Left ventricle myocardium inferior (tissue), 1 donor: Measurements from ENCODE around the gene NUDT1. TPM values are rescaled to one million over a fixed set of nuclear protein-coding genes. Genes with fewer than 3 reads are reported as not detected.

Experiments used
- DNase-seq: peaks from one replicate; pipeline ENCODE4 v3.0.0-alpha.2; 2020
- H3K27ac ChIP-seq: fragments of 200-600 bp; replicated peaks from 2 replicates; pipeline ENCODE4 v1.8.0; 2021
- H3K27me3 ChIP-seq: fragments of 200-600 bp; 2 replicates; pipeline ENCODE4 v1.8.0; 2021; ENCODE audit warnings: low read depth
- H3K36me3 ChIP-seq: fragments of 200-600 bp; 2 replicates; pipeline ENCODE4 v1.8.0; 2021
- H3K4me1 ChIP-seq: fragments of 200-600 bp; 2 replicates; pipeline ENCODE4 v1.8.0; 2021
- H3K4me3 ChIP-seq: fragments of 200-600 bp; 2 replicates; pipeline ENCODE4 v1.8.0; 2021; ENCODE audit warnings: mild to moderate bottlenecking, moderate library complexity
- H3K9me3 ChIP-seq: fragments of 200-600 bp; replicated peaks from 2 replicates; pipeline ENCODE4 v1.8.0; 2021
- intact Hi-C: fragments of 100-400 bp; cut with micrococcal nuclease; formaldehyde crosslinking; loops from one replicate; pipeline ENCODE4 v1.11.0; 2022
- total RNA-seq: library from RNA; stranded (reverse); fragmentation: NEBNext Ultra II Directional; extraction: Animal tissue kit (Norgen Biotek cat#: 25700); gene quantifications from one replicate; pipeline ENCODE4 v1.2.1, GENCODE V29; 2021
- TF ChIP-seq, protein P1 (sequence below): fragments of 200-600 bp; IDR thresholded peaks from 2 replicates; pipeline ENCODE4 v1.8.0; 2021; ENCODE audit warnings: antibody characterized with exemption, mild to moderate bottlenecking, borderline replicate concordance
- donor health status: DM: no; HTN: yes; CAD: no; lungs with severe emphysema.

The NUDT1 gene
- total RNA-seq, 1 donor from 2014 or later: 12.5 TPM

DNA sequence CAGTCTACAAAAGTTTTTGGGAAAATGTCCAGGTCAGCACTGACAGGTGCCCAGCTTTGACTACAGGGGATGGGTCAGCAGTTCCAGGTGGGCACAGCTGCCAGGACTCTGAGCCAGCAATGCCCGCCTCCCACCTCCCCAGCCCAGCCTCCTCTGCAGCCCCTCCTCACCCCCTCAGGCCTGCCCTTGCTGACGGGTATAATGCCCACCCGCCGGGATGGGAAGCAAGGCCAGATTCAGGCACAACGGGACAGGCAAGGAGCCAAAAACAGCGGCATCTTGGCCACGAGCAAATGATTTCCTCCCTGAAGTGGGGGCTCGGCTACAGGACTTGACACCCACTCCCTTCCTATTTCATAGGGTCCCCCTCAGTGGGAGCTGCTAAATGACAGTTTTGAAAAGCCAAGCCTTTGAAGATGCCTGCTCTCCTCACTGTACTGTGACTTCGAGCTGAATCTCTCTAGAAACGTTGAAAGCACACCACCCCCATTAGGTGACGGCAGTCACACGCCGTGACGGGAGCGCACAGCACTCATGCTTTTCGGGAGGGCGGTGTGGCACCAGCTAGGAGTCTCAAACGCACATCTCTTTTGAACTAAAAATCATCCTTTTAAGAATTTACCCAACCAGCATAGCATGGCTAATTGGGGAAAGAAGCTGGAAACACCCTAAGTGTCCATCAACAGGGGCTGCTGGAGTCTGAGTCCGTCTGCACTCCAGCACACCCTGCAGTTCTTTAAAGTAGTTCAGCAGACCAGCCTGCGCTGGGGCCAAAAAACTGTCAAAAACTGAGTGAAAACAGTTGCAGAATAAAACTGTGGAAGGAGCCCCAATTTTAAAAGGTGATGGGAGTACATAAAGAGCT is 38.9 kb upstream of the NUDT1 start:
- TF ChIP-seq, protein P1, sequence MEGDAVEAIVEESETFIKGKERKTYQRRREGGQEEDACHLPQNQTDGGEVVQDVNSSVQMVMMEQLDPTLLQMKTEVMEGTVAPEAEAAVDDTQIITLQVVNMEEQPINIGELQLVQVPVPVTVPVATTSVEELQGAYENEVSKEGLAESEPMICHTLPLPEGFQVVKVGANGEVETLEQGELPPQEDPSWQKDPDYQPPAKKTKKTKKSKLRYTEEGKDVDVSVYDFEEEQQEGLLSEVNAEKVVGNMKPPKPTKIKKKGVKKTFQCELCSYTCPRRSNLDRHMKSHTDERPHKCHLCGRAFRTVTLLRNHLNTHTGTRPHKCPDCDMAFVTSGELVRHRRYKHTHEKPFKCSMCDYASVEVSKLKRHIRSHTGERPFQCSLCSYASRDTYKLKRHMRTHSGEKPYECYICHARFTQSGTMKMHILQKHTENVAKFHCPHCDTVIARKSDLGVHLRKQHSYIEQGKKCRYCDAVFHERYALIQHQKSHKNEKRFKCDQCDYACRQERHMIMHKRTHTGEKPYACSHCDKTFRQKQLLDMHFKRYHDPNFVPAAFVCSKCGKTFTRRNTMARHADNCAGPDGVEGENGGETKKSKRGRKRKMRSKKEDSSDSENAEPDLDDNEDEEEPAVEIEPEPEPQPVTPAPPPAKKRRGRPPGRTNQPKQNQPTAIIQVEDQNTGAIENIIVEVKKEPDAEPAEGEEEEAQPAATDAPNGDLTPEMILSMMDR: no peak
- H3K27ac ChIP-seq: no peak overlapping the region
- H3K27me3 ChIP-seq: no peaks in the 10 kb centered on the region
- no peak overlapping the region for H3K4me3 ChIP-seq
- intact Hi-C loops: no loop called here
- DNase-seq: no peak
- no peaks in the 10 kb centered on the region for H3K9me3 ChIP-seq
- H3K36me3 ChIP-seq: peaks cover 28% of the 10 kb centered on the region
- peaks cover 13% of the 10 kb centered on the region for H3K4me1 ChIP-seq

GRCh38 chr7:2203766-2204300 is 38.2 kb upstream of the NUDT1 start:
- Histone ChIP-seq H3K4me1 (peaks cover 13% of the 10 kb centered on the region), H3K27ac (no peak overlapping the region), H3K27me3 (no peaks in the 10 kb centered on the region), H3K9me3 (no peaks in the 10 kb centered on the region), H3K4me3 (no peak overlapping the region), H3K36me3 (peaks cover 32% of the 10 kb centered on the region)
- TF ChIP-seq, protein P1: no peak
- intact Hi-C loops: no loop called here
- no peak for DNase-seq

- no peak overlapping the region for H3K27ac ChIP-seq
- H3K36me3 ChIP-seq: peaks cover 27% of the 10 kb centered on the region
- DNase-seq: no peak
- TF ChIP-seq, protein P1: no peak
- no peaks in the 10 kb centered on the region for H3K9me3 ChIP-seq
- intact Hi-C loops: no loop called here
- H3K4me1 ChIP-seq: peaks cover 13% of the 10 kb centered on the region
- H3K27me3 ChIP-seq: no peaks in the 10 kb centered on the region
- no peak overlapping the region for H3K4me3 ChIP-seq
These were observed 37.6 kb upstream of the NUDT1 start for GRCh38 chr7:2204446-2204845.

DNA sequence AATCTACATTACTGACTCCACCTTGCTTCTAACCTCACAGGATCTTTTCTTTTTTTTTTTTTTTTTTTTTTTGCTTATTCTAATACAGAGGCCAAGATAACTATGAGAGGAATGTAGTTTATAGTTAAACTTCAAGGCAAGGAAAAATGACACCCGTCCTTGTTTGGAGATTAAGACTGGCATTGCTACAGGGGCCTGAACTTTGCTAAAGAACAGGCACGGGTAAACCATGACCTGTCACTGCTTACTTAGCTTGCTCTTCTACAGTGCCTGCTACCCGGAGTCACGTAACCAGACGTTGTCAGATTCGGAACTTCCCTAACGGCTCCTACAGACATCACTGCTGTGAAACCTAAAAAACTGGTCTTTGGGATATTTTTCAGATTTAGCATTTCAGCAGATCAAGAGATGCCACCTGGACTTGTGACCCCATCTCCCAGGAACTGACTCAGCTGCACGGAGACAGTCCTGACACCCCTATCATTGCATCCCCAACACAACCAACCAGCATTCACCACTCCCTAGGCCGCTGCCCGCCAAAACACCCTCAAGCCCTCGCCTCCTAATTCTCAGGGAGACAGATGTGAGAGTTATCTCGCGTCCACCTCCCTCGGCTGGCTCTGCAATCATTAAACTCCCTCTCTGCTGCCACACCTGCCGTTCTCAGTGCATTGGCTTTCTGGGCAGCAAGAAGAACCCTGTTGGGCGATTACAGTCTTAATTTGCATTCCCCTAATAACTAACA is 36.8 kb upstream of the NUDT1 start:
- H3K4me3 ChIP-seq: no peak overlapping the region
- H3K27ac ChIP-seq: no peak overlapping the region
- TF ChIP-seq, protein P1: no peak
- H3K4me1 ChIP-seq: peaks cover 13% of the 10 kb centered on the region
- no peaks in the 10 kb centered on the region for H3K27me3 ChIP-seq
- no peak for DNase-seq
- H3K36me3 ChIP-seq: peaks cover 19% of the 10 kb centered on the region
- H3K9me3 ChIP-seq: no peaks in the 10 kb centered on the region
- intact Hi-C loops: no loop called here

GRCh38 chr7:2208712-2209111 is 33.3 kb upstream of the NUDT1 start:
- intact Hi-C loops: no loop called here
- Histone ChIP-seq H3K4me3 (no peak overlapping the region), H3K27me3 (no peaks in the 10 kb centered on the region), H3K4me1 (peaks cover 15% of the 10 kb centered on the region), H3K9me3 (no peaks in the 10 kb centered on the region), H3K36me3 (peaks cover 41% of the 10 kb centered on the region), H3K27ac (no peak overlapping the region)
- no peak for DNase-seq
- TF ChIP-seq, protein P1: no peak
